ENCODE data around the gene ST6GALNAC3.

Gene ST6GALNAC3

DNA sequence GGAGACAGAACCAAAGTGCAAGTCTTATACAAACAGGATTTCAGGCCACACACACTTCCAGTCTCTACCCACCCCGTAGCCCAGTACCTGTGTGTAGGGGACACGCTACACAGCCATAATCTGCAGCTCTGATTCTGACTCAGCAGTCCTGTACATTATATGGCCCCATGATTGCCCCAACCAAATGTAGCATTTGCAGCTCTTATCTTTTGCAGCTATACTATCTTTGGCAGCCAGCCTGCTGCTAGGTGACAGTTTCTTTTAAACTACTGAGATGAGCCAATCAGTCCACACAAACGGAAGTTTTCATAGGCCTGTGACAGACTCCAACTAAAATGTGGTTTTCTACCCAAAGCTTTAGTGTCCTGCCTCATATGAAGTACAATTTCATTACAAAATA is 533.2 kb downstream of the ST6GALNAC3 start:
- DNase-seq, result no peak
- no peak overlapping the region for H3K4me3 Mint-ChIP-seq
- CTCF ChIA-PET, result interaction anchor here (0.6 kb wide), 1 partner anchor 1298 kb away, joined by 4 read pairs; no protein-coding TSS in a partner anchor
- no peaks in the 10 kb centered on the region for H3K27me3 Mint-ChIP-seq
- no peaks in the 10 kb centered on the region for H3K9me3 Mint-ChIP-seq
- H3K36me3 Mint-ChIP-seq, result no peaks in the 10 kb centered on the region
- H3K27ac Mint-ChIP-seq, result no peak overlapping the region
- no peaks in the 10 kb centered on the region for H3K4me1 Mint-ChIP-seq

DNA sequence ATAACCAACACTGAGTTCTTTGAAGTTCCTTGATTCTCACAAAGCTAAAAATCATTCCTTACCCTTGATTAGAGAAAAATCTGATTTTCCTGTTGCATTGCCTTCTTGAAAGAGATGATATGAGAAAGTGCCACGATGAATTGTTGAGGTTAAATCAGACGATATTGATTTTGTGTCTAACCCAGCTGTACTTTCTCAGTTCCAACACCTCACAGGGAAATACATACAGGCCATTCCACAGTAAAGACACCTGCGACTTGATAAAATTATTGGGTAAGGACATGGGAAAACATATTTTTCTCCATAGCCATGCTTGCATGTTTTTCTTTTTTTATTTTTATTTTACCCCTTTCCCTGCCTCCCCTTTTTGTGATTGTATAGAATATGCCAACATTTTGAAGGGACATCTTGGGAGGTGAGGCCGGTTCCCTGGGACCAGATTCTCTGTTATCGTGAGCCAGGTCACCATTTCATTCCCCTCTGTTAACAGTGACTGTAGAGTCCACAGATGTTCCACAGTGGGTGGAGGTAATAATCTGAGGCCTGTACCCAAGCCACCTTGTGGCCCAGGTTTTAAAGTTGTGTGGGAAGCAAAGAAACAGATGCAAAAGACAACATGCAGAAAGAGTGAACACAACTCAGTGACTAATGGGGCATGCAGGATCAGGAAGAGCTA is 537.4 kb downstream of the ST6GALNAC3 start:
- DNase-seq, result no peak
- Mint-ChIP-seq H3K4me3 (no peak overlapping the region), H3K9me3 (no peaks in the 10 kb centered on the region), H3K27me3 (no peaks in the 10 kb centered on the region), H3K36me3 (no peaks in the 10 kb centered on the region), H3K4me1 (no peaks in the 10 kb centered on the region), H3K27ac (no peak overlapping the region)
- CTCF ChIA-PET, result interaction anchor here (0.9 kb wide), 1 partner anchor 10 kb away, joined by 3 read pairs; no protein-coding TSS in a partner anchor

DNA sequence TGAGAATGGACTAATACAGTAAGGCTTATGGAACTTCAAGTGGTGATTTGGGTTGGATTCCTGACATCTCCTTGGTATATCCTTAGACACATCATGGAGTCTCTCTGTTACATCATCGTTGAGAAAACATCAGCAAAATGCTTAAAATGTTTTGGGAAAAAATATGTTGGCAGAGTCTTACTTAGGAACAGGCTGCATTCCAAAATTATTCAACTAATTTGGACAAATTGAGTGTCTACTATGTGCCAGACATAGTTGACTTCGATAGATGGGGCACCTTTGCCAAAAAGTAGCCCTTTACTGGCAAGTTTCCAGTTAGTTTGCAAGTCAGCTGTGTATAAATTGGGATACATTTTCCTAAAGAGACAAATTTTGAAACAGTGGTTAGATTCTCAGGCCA is 539.3 kb downstream of the ST6GALNAC3 start:
- CTCF ChIA-PET, result no interaction called here
- Mint-ChIP-seq H3K9me3 (no peaks in the 10 kb centered on the region), H3K4me3 (no peak overlapping the region), H3K4me1 (no peaks in the 10 kb centered on the region), H3K27me3 (no peaks in the 10 kb centered on the region), H3K27ac (no peak overlapping the region), H3K36me3 (no peaks in the 10 kb centered on the region)
- no peak for DNase-seq

DNA sequence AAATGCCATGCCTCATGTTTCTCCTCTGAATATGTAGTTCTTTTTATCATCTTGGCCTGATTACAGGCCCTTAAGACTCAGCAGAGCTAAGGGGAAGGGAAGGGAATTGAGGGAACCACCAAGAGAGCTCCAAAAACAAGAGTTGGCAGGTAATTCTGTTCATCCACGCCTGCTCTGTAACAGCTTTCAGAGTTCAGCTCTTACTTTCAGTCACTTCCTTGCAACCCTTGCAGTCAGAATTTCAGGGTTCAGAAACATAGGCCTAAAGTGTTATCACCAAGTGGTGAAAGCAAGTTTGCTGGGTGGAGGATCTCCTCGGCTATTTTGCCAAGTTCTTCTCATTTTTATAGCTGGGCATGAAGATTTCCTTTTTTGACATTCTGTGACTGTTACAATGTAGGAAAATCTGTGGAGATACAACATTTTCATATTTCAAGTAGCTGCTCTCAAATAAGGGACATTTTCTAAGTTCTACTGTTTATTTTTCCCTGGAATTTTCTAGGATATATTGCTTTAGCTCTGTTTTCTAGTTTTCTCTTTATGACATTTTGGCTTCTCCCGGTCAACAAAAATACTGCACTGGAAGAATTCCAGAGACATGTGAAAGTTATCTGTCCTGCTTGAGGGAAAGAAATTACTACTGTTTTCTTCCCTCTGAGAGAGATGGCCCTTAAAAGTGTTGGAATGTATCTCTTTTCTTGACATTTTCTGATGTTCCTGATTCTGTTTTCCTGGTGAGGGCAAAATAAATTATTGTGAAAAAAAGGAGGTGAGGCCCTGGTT is 540.9 kb downstream of the ST6GALNAC3 start:
- H3K36me3 Mint-ChIP-seq, result no peaks in the 10 kb centered on the region
- H3K4me3 Mint-ChIP-seq, result no peak overlapping the region
- DNase-seq, result no peak
- CTCF ChIA-PET, result no interaction called here
- H3K27me3 Mint-ChIP-seq, result no peaks in the 10 kb centered on the region
- no peak overlapping the region for H3K27ac Mint-ChIP-seq
- no peaks in the 10 kb centered on the region for H3K4me1 Mint-ChIP-seq
- no peaks in the 10 kb centered on the region for H3K9me3 Mint-ChIP-seq

DNA sequence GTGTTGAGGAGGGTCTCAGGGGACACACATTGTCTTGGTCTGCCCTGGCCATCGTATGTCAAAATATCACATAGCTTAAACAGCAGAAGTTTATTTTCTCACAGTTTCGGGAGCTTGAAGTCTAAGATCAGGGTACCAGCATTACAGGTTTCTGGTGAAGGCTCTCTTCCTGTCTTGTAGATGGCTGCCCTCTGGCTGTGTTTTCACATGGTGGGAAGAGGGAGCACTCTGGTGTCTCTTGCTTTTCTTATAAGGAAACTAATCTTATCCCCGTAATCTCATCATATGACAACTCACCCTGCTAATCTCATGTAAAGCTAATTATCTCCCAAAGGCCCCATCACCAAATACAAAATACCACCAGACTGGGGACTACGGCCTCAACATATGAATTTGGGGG is 545.8 kb downstream of the ST6GALNAC3 start:
- Mint-ChIP-seq H3K9me3 (no peaks in the 10 kb centered on the region), H3K4me1 (no peaks in the 10 kb centered on the region), H3K27me3 (no peaks in the 10 kb centered on the region), H3K36me3 (no peaks in the 10 kb centered on the region), H3K27ac (no peak overlapping the region), H3K4me3 (no peak overlapping the region)
- CTCF ChIA-PET, result no interaction called here
- DNase-seq, result no peak

DNA sequence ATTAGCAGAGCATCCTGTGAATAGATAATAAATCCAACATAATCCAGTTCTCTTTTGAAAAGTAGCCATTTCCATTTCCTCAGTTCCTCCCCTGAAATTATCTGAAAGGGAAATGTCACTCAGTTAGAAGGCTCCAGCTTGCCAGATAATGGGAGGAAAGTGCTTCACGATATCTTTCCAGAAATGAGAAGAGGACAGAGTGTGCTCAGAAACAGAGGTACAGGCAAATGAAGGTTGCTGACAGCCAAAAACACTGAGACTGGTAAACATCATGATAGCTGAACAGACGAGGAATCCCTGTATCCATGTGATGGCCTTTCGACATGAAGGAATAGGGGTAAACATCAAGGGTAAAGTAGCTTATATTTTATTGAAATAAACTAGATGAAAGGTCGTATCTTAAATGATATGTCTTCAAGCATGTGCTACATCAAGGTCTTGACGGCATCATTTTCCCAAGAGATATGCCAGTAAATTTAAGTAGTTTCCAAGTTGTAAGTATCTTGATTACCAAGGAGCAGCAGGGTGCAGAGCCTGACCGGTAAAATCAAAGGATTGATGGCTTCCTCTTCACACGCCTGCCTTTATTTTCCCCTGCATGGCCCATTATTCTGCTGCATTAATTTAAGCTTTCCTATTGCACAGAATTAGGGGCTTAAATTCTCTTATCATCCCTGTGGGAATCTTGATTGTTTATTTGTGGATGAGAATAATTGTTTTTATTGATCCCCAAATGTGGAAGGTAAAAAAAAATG is 548.4 kb downstream of the ST6GALNAC3 start:
- Mint-ChIP-seq H3K4me3 (no peak overlapping the region), H3K36me3 (no peaks in the 10 kb centered on the region), H3K27me3 (no peaks in the 10 kb centered on the region), H3K9me3 (no peaks in the 10 kb centered on the region), H3K4me1 (no peaks in the 10 kb centered on the region), H3K27ac (no peak overlapping the region)
- CTCF ChIA-PET, result no interaction called here
- DNase-seq, result no peak

DNA sequence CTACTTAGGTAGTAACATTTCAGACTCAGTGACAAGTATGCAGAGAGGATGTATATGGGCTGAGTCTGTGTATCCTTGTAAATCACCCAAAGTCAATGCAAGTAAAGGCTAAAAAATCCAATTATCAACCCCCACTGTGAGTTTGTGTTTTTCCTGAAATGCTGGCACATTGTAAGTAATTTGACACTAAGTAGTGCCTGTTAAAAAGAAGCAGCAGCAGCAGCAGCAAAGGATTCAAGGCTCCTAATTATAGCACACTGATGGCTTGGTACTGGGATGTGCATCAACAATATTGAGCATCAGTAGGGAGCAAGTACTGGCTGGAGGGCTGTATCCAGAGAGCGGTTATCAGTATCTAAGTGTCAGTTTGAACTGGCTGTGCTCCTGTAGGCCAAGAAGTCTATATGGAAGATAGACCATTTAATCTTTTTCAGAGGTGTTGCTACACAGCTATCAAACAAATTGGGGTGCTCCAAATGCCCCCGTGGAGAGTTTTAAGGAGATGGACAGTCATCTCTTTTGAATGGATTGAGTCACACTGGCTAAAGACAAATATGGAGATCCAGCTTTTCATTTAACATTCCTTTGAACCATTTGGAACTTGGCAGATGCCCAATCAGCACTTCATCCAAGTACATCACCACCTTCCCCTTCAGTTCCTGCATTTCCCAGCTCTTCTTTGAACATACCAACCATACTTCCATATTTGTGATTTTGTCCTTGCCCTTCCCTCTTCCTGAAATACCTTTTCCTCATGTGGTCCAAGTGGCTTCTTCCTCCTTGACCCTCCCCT is 551.5 kb downstream of the ST6GALNAC3 start:
- CTCF ChIA-PET, result no interaction called here
- H3K27ac Mint-ChIP-seq, result no peak overlapping the region

DNA sequence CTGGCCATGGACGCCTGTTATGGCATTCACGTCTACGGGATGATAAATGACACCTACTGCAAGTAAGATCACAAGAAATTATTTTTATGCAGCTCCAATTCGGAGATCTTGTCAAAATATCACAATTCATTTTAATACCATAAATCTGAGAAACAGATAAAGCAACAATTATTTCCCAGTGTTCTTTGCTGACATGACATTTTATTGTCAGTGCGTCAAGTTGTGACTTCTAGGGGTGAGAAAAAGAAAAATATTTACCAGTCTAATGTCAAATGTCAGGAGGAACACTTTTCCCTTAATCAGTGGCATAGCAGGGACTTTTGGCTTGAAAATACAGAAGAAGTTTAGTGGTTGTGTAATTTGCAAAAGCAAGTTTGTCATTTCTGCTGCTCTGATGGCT is 553.0 kb downstream of the ST6GALNAC3 start:
- Mint-ChIP-seq H3K4me1 (no peaks in the 10 kb centered on the region), H3K4me3 (no peak overlapping the region), H3K9me3 (no peaks in the 10 kb centered on the region), H3K27ac (no peak overlapping the region), H3K36me3 (no peaks in the 10 kb centered on the region), H3K27me3 (no peaks in the 10 kb centered on the region)
- no peak for DNase-seq
- CTCF ChIA-PET, result no interaction called here

More for the DNA sequence above, 551.5 kb downstream of the ST6GALNAC3 start:
- Mint-ChIP-seq H3K4me1 (no peaks in the 10 kb centered on the region), H3K27me3 (no peaks in the 10 kb centered on the region), H3K4me3 (no peak overlapping the region), H3K36me3 (no peaks in the 10 kb centered on the region), H3K9me3 (no peaks in the 10 kb centered on the region)
- DNase-seq, result no peak

DNA sequence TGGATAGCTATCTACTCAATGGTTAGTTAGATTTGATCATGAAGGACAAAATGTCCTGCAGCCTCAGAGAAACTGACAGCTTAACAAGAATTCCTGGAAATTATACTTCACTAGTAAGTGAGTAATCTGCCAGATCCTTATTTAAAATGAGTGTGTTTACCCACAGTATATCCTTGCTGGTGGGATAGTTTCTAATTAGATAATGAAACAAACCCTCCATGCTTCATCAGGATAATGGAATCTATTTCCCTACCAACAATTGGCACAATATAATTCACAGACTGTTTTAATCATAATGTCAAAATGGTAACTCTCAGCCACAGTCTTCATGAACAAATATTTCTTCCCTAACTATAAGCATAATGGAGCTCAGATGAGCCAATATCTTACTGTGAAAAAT is 553.4 kb downstream of the ST6GALNAC3 start:
- no peak for DNase-seq
- H3K36me3 Mint-ChIP-seq, result no peaks in the 10 kb centered on the region
- H3K27me3 Mint-ChIP-seq, result no peaks in the 10 kb centered on the region
- H3K9me3 Mint-ChIP-seq, result no peaks in the 10 kb centered on the region
- no peak overlapping the region for H3K27ac Mint-ChIP-seq
- H3K4me1 Mint-ChIP-seq, result no peaks in the 10 kb centered on the region
- no peak overlapping the region for H3K4me3 Mint-ChIP-seq
- CTCF ChIA-PET, result no interaction called here

DNA sequence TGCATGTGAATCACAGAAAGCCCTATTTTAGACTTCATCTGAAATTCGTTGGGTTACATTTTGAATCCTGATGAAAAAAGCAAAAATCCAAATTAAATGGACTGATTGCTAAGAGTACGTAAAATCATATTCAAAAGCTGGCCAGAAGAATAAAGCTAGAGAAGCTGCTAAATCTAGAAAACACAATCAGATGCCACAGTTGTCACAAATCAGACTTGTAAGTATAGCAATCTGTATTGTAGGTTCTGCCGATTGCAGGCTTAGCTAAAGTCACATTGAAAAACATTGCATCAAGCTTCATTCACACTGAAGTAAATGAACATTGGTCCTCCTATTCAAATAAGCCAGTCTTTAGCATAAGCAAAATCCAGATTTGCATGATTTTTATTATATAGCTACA is 557.6 kb downstream of the ST6GALNAC3 start:
- Mint-ChIP-seq H3K4me3 (no peak overlapping the region), H3K27ac (no peak overlapping the region), H3K27me3 (no peaks in the 10 kb centered on the region), H3K36me3 (no peaks in the 10 kb centered on the region), H3K4me1 (no peaks in the 10 kb centered on the region), H3K9me3 (no peaks in the 10 kb centered on the region)
- DNase-seq, result no peak
- CTCF ChIA-PET, result interaction anchor here (0.8 kb wide), 1 partner anchor 11 kb away, joined by 3 read pairs; no protein-coding TSS in a partner anchor

DNA sequence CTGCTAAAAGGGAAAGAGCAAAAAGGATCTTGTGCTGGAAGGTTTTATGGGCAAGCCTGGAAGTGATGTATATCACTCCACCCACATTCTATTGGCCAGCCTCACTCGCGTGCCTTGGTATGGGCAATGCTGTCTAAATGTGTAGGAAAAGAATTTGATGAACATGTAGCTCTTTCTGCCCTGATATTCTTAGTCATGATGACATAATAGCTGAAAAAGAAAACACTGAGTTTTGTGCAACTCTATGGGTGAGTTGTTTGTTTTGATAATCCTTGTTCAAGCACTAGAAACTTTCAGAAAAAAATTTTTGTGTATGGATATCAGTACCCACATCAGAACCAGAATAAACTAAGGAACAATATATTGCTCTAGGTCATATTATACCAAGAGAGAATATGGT is 561.2 kb downstream of the ST6GALNAC3 start:
- CTCF ChIA-PET, result no interaction called here
- Mint-ChIP-seq H3K27ac (no peak overlapping the region), H3K4me3 (no peak overlapping the region), H3K27me3 (no peaks in the 10 kb centered on the region), H3K4me1 (no peaks in the 10 kb centered on the region), H3K9me3 (no peaks in the 10 kb centered on the region), H3K36me3 (no peaks in the 10 kb centered on the region)
- DNase-seq, result no peak

DNA sequence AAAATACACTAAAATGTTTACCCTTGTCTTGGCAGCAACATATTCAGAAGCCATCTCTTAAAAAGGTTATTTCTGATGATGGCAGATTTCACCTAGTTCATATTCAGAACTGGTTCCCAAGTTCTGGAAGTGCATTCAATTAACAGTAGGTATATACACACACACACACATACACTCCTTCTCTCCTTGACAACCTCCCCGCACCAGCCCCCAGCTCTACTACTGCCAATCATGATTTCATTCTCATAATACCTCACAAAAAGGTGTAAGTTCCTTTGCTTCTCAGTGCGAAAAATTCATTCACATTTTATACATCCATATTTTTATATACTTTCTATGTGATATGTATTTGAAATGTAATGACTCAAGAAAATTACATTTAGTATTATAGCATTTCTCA is 564.6 kb downstream of the ST6GALNAC3 start:
- H3K4me1 Mint-ChIP-seq, result no peaks in the 10 kb centered on the region
- DNase-seq, result no peak
- H3K9me3 Mint-ChIP-seq, result peaks cover 3% of the 10 kb centered on the region
- H3K27me3 Mint-ChIP-seq, result no peaks in the 10 kb centered on the region
- H3K27ac Mint-ChIP-seq, result no peak overlapping the region
- CTCF ChIA-PET, result no interaction called here
- H3K36me3 Mint-ChIP-seq, result no peaks in the 10 kb centered on the region
- no peak overlapping the region for H3K4me3 Mint-ChIP-seq

DNA sequence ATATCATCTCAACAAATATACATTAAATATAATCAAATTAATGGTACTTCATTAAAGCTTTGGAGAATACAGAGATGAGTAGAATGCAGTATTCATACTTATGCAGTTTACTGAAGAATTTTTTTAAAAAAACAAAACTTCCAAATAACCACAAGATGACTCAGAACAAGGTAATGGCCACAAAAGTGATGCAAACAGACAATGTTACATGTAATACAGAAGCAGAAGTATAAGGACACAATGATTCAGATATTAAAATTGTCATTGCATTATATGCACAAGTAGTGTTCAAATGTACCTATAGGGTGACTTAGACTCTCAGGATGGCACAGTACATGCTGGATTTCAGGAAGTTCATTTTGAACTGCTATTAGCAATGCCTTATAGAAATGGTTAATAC is 565.5 kb downstream of the ST6GALNAC3 start:
- DNase-seq, result no peak
- Mint-ChIP-seq H3K9me3 (peaks cover 3% of the 10 kb centered on the region), H3K36me3 (no peaks in the 10 kb centered on the region), H3K27ac (no peak overlapping the region), H3K4me1 (no peaks in the 10 kb centered on the region), H3K27me3 (no peaks in the 10 kb centered on the region), H3K4me3 (no peak overlapping the region)
- CTCF ChIA-PET, result no interaction called here

DNA sequence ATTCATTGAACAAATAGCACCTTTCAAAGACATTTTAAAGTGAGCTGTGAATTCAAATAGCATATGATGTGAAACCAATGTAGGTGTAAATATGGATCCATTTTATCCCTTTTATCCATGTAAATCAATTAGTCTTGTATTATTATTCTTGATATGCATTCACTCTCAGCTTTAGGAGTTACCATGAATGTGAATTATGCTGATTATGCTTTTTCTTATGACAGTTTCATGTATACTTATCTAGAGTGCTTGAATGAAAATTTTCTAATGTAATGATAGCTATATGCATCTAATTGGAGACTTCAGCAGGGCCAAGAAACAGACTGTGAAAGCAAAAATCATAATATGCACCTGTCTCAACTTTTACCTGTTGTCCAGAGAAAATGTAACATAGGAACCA is 566.2 kb downstream of the ST6GALNAC3 start:
- Mint-ChIP-seq H3K4me3 (no peak overlapping the region), H3K36me3 (no peaks in the 10 kb centered on the region), H3K27ac (no peak overlapping the region), H3K9me3 (peaks cover 3% of the 10 kb centered on the region), H3K4me1 (no peaks in the 10 kb centered on the region), H3K27me3 (no peaks in the 10 kb centered on the region)
- DNase-seq, result no peak
- CTCF ChIA-PET, result no interaction called here
